Measurements from ENCODE around the gene ZNF358. TPM values are rescaled to one million over a fixed set of nuclear protein-coding genes. Genes with fewer than 3 reads are reported as not detected.

Gene ZNF358
- polyA plus RNA-seq, 3 donors = 0.41 to 8.6 (median 1.0) TPM

DNA sequence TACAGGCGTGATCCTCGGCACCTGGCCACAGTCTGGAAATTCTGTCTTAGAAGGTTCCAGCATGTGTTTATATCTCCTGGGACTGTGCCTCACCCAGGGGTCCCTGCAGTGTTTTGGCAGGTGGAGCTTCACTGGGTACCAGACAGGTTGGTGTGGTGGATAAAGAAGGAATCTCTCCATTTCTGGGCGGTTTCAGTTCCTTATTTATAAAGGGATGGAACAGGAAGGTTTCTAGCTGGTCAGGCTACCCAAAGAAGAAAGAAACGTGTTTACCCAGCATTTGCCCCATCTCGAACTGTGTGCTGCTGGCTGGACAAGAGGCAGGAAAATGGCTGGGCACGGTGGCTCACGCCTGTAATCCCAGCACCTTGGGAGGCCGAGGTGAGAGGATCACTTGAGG, 29.4 kb downstream of the ZNF358 start:
- H4K20me1 ChIP-seq (ENCODE audit: insufficient read depth, low read length) = no peaks in the 10 kb centered on the region
- peak; percentile 42 to 65 (median 54) for DNase-seq
- peaks cover 34 to 40% of the 10 kb centered on the region in 2 donors for H3K36me3 ChIP-seq (replicated peaks in 1 of 2; ENCODE audit: control insufficient read depth in 1 of 2, insufficient read depth in 2 of 2, low read length in 2 of 2)
- peak overlapping the region in 1 of 3 experiments; percentile 47 for H3K4me3 ChIP-seq (replicated peaks in 1 of 3; ENCODE audit: low read depth in 2 of 3, low read length in 3 of 3)
- WGBS (ENCODE audit: insufficient coverage) = 36% methylated on average over 5 of the region's 8 CpGs
- no peaks in the 10 kb centered on the region for H3K27me3 ChIP-seq (ENCODE audit: control insufficient read depth in 2 of 2, insufficient read depth in 2 of 2, low read length in 2 of 2)
- intact Hi-C loops (cut with micrococcal nuclease) = loop anchor here in 1 of 2 donors (10.0 kb wide), 1 partner anchor 110 kb away; no protein-coding TSS in a partner anchor
- TF ChIP-seq, protein P1, sequence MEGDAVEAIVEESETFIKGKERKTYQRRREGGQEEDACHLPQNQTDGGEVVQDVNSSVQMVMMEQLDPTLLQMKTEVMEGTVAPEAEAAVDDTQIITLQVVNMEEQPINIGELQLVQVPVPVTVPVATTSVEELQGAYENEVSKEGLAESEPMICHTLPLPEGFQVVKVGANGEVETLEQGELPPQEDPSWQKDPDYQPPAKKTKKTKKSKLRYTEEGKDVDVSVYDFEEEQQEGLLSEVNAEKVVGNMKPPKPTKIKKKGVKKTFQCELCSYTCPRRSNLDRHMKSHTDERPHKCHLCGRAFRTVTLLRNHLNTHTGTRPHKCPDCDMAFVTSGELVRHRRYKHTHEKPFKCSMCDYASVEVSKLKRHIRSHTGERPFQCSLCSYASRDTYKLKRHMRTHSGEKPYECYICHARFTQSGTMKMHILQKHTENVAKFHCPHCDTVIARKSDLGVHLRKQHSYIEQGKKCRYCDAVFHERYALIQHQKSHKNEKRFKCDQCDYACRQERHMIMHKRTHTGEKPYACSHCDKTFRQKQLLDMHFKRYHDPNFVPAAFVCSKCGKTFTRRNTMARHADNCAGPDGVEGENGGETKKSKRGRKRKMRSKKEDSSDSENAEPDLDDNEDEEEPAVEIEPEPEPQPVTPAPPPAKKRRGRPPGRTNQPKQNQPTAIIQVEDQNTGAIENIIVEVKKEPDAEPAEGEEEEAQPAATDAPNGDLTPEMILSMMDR (IDR thresholded peaks at IDR 0.05) = no peak
- peaks cover 45 to 64% of the 10 kb centered on the region in 2 donors for H3K36me3 Mint-ChIP-seq
- no peaks in the 10 kb centered on the region for H3K9me3 ChIP-seq (replicated peaks in 1 of 2; ENCODE audit: control insufficient read depth in 1 of 2, insufficient read depth in 1 of 2, low read length in 2 of 2)
- peak overlapping the region; percentile 95 to 98 for H3K27ac ChIP-seq (ENCODE audit: low read depth in 1 of 2, low read length in 2 of 2)
- peaks cover 0 to 1% (median 0%) of the 10 kb centered on the region in 7 donors for H3K9me3 Mint-ChIP-seq
- H3K4me1 ChIP-seq (ENCODE audit: control insufficient read depth in 1 of 2, insufficient read depth in 2 of 2, low read length in 2 of 2) = peaks cover 44 to 48% of the 10 kb centered on the region in 2 donors
- no peak overlapping the region for H2AFZ ChIP-seq (ENCODE audit: insufficient read depth, low read depth, low read length, poor library complexity, severe bottlenecking)
- H3K4me1 Mint-ChIP-seq = peaks cover 46% of the 10 kb centered on the region
- H3K9ac ChIP-seq (ENCODE audit: insufficient read depth, low read length, poor library complexity, severe bottlenecking) = peak overlapping the region; percentile 73
- peak overlapping the region; percentile 31 to 71 for H3K4me3 Mint-ChIP-seq
- H3K79me2 ChIP-seq (ENCODE audit: insufficient read depth, low read length) = no peaks in the 10 kb centered on the region
- H3K27me3 Mint-ChIP-seq (ENCODE audit: low read depth in 3 of 3) = no peaks in the 10 kb centered on the region
- peak overlapping the region; percentile 98 to 100 (median 99) for H3K27ac Mint-ChIP-seq
- peak overlapping the region; percentile 41 for H3K4me2 ChIP-seq (replicated peaks; ENCODE audit: extremely low read depth, low read length, poor library complexity, severe bottlenecking)

DNA sequence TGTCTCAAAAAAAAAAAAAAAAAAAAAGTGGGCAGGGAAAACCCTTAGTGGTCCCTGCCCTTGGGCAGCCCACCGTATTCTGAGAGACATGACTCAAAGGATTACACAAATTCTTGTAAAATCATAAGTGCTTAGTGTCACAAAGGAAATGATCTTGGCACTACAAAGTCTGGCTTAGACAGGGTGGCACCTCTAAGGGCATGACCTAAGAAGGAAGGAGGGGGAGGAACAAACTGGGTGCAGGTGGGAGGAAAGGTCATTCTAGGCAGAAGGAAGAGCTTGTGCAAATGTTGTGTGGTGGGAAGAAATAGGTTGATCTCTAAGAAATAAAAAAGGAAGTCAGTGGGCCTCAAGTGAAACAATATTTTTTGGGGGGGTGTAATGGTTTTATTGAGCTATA, 30.0 kb downstream of the ZNF358 start:
- H3K27ac Mint-ChIP-seq = peak overlapping the region; percentile 98 to 100 (median 99)
- Histone ChIP-seq H3K27ac (ENCODE audit: low read depth in 1 of 2, low read length in 2 of 2) (peak overlapping the region; percentile 95 to 98), H3K4me2 (replicated peaks; ENCODE audit: extremely low read depth, low read length, poor library complexity, severe bottlenecking) (peak overlapping the region; percentile 19), H3K79me2 (ENCODE audit: insufficient read depth, low read length) (no peaks in the 10 kb centered on the region), H3K9ac (ENCODE audit: insufficient read depth, low read length, poor library complexity, severe bottlenecking) (no peak overlapping the region), H3K4me3 (replicated peaks in 1 of 3; ENCODE audit: low read depth in 2 of 3, low read length in 3 of 3) (peak overlapping the region in 1 of 3 experiments; percentile 47), H3K36me3 (replicated peaks in 1 of 2; ENCODE audit: control insufficient read depth in 1 of 2, insufficient read depth in 2 of 2, low read length in 2 of 2) (peaks cover 34 to 40% of the 10 kb centered on the region in 2 donors), H4K20me1 (ENCODE audit: insufficient read depth, low read length) (no peaks in the 10 kb centered on the region), H3K27me3 (ENCODE audit: control insufficient read depth in 2 of 2, insufficient read depth in 2 of 2, low read length in 2 of 2) (no peaks in the 10 kb centered on the region), H3K4me1 (ENCODE audit: control insufficient read depth in 1 of 2, insufficient read depth in 2 of 2, low read length in 2 of 2) (peaks cover 44 to 48% of the 10 kb centered on the region in 2 donors), H2AFZ (ENCODE audit: insufficient read depth, low read depth, low read length, poor library complexity, severe bottlenecking) (no peak overlapping the region), H3K9me3 (replicated peaks in 1 of 2; ENCODE audit: control insufficient read depth in 1 of 2, insufficient read depth in 1 of 2, low read length in 2 of 2) (no peaks in the 10 kb centered on the region)
- peak; percentile 60 to 72 (median 66) for DNase-seq
- peaks cover 0 to 1% (median 0%) of the 10 kb centered on the region in 7 donors for H3K9me3 Mint-ChIP-seq
- peaks cover 44% of the 10 kb centered on the region for H3K4me1 Mint-ChIP-seq
- no peak overlapping the region for H3K4me3 Mint-ChIP-seq
- intact Hi-C loops (cut with micrococcal nuclease) = loop anchor here in 1 of 2 donors (10.0 kb wide), 1 partner anchor 109 kb away; no protein-coding TSS in a partner anchor
- TF ChIP-seq, protein P1 (IDR thresholded peaks at IDR 0.05) = no peak
- H3K36me3 Mint-ChIP-seq = peaks cover 48 to 64% of the 10 kb centered on the region in 2 donors
- 0% methylated on average over 1 of the region's 1 CpG for WGBS (ENCODE audit: insufficient coverage)
- H3K27me3 Mint-ChIP-seq (ENCODE audit: low read depth in 3 of 3) = no peaks in the 10 kb centered on the region

All from CD14-positive monocyte (primary cell).